GM12878 (cell line): ENCODE measurements around the gene KRT12. TPM values are rescaled to one million over a fixed set of nuclear protein-coding genes. Genes with fewer than 3 reads are reported as not detected.

ENCODE experiments used
- ATAC-seq: fragments of 200-7000 bp; cut with Tn5 transposase; 3 replicates; pipeline ENCODE4 v1.9.1; 2020; ENCODE audit warnings: mild to moderate bottlenecking, moderate library complexity
- BruUV-seq: library from RNA; stranded (reverse); fragments of 400-500 nt; replicated peaks from 2 replicates; lab custom pipeline; 2021; lab: Mats Ljungman, UMichigan
- CTCF ChIA-PET: fragments of 300-600 bp; sonication (Branson Sonifier 250); formaldehyde crosslinking; extraction: SDS; loops from one replicate; lab custom pipeline; 2021; ENCODE audit warnings: inconsistent platforms; lab: Yijun Ruan, JAX
- POLR2A ChIA-PET: fragments of 350-600 bp; formaldehyde crosslinking; extraction: SDS; loops from one replicate; lab custom pipeline; 2021; ENCODE audit warnings: inconsistent platforms; lab: Charles Lee
- RAD21 ChIA-PET: fragments of 300-600 bp; sonication (Branson Sonifier 250); formaldehyde crosslinking; loops from one replicate; lab custom pipeline; 2023; ENCODE audit warnings: antibody characterized with exemption; ENCODE audit not compliant: unreplicated experiment; lab: Charles Lee
- SMC1A ChIA-PET: fragments of 300-600 bp; sonication (Branson Sonifier 250); formaldehyde crosslinking; loops from one replicate; lab custom pipeline; 2023; ENCODE audit not compliant: unreplicated experiment, uncharacterized antibody; lab: Charles Lee
- DNase-seq: peaks from one replicate; pipeline ENCODE4 v3.0.0-alpha.2; 2011; ENCODE audit warnings: low read depth, low spot score
- FAIRE-seq: peaks from 3 replicates; lab custom pipeline; 2011; peaks lifted over from hg19 to GRCh38; lab: Jason Lieb, UNC
- H2AFZ ChIP-seq: 2 replicates; pipeline ENCODE4 v1.6.0; 2011; ENCODE audit warnings: low read depth, low read length, control low read depth; ENCODE audit not compliant: control insufficient read depth
- H3K27ac ChIP-seq: 2 replicates; pipeline ENCODE4 v1.5.1; 2011; ENCODE audit warnings: control low read depth; ENCODE audit not compliant: control insufficient read depth, insufficient read depth
- H3K27me3 ChIP-seq, 2 experiments: replicated peaks in 1 of 2; 2 replicates each; pipeline versions ENCODE4 v1.6.0 to v1.6.1; 2011; ENCODE audit warnings: low read length in 1 of 2; ENCODE audit not compliant: control insufficient read depth in 2 of 2, insufficient read depth in 2 of 2
- H3K36me3 ChIP-seq, 2 experiments: 2 replicates each; pipeline ENCODE4 v1.5.1; 2011; ENCODE audit warnings: low read length in 1 of 2; ENCODE audit not compliant: control insufficient read depth in 2 of 2, insufficient read depth in 2 of 2
- H3K4me1 ChIP-seq: 2 replicates; pipeline ENCODE4 v1.6.1; 2011; ENCODE audit warnings: mild to moderate bottlenecking, low read length, moderate library complexity, mixed read lengths; ENCODE audit not compliant: control insufficient read depth, insufficient read depth
- H3K4me2 ChIP-seq: 2 replicates; pipeline ENCODE4 v1.6.0; 2011; ENCODE audit warnings: control low read depth; ENCODE audit not compliant: control insufficient read depth, insufficient read depth
- H3K4me3 ChIP-seq: fragments of 200-600 bp; sonication (generic); 2 replicates; pipeline ENCODE4 v1.5.1; 2016
- H3K79me2 ChIP-seq: 2 replicates; pipeline ENCODE4 v1.6.0; 2011; ENCODE audit warnings: low read length; ENCODE audit not compliant: control insufficient read depth, insufficient read depth
- H3K9ac ChIP-seq: 2 replicates; pipeline ENCODE4 v1.8.0; 2011; ENCODE audit warnings: low read length, control low read depth, mixed read lengths; ENCODE audit not compliant: control insufficient read depth, insufficient read depth
- H3K9me3 ChIP-seq: replicated peaks from 3 replicates; pipeline ENCODE4 v1.5.1; 2011; ENCODE audit warnings: mild to moderate bottlenecking, low read length; ENCODE audit not compliant: control insufficient read depth, insufficient read depth
- H4K20me1 ChIP-seq: 2 replicates; pipeline ENCODE4 v1.6.0; 2011; ENCODE audit not compliant: control insufficient read depth, insufficient read depth
- CREM ChIP-seq: IDR thresholded peaks from 2 replicates; pipeline ENCODE4 v1.6.1; 2014; ENCODE audit warnings: antibody characterized with exemption, low read depth
- GABPA ChIP-seq: IDR thresholded peaks from 2 replicates; pipeline ENCODE4 v1.6.1; 2014; ENCODE audit warnings: antibody characterized with exemption, low read depth, mild to moderate bottlenecking, inconsistent platforms
- JUNB ChIP-seq: IDR thresholded peaks from 2 replicates; pipeline ENCODE4 v1.6.1; 2016; ENCODE audit warnings: antibody characterized with exemption, mild to moderate bottlenecking
- MTA3 ChIP-seq: IDR thresholded peaks from 2 replicates; pipeline ENCODE4 v1.6.1; 2012; ENCODE audit warnings: low read length, inconsistent platforms, borderline replicate concordance
- POU2F2 ChIP-seq: IDR thresholded peaks from 3 replicates; pipeline ENCODE4 v1.6.1; 2011; ENCODE audit warnings: low read depth, mild to moderate bottlenecking, low read length, borderline replicate concordance
- RFX5 ChIP-seq: IDR thresholded peaks from 2 replicates; pipeline ENCODE4 v1.6.1; 2011; ENCODE audit warnings: low read depth, low read length, improper control_type of control experiment
- SIX5 ChIP-seq: IDR thresholded peaks from 2 replicates; pipeline ENCODE4 v1.6.1; 2011; ENCODE audit warnings: mild to moderate bottlenecking, low read depth, low read length, moderate library complexity; ENCODE audit not compliant: severe bottlenecking
- SUPT20H ChIP-seq: IDR thresholded peaks from 2 replicates; pipeline ENCODE4 v1.6.1; 2011; ENCODE audit warnings: low read depth, mild to moderate bottlenecking, low read length, moderate library complexity, borderline replicate concordance; ENCODE audit not compliant: control insufficient read depth
- WGBS: methylation state at CpG from one replicate; pipeline ENCODE4 v1.1.6; 2016; ENCODE audit warnings: low lambda C conversion rate; ENCODE audit not compliant: insufficient replicate concordance, insufficient coverage; ENCODE audit errors: missing lambda C conversion rate; 5-methylcytosine and 5-hydroxymethylcytosine counted together
- in situ Hi-C: fragments of 300-500 bp; cut with MboI; formaldehyde crosslinking; loops from 9 replicates; pipeline ENCODE4 v1.14.3; 2018; ENCODE audit warnings: mixed read lengths
- intact Hi-C: fragments of 100-400 bp; cut with micrococcal nuclease; formaldehyde crosslinking; loops from one replicate; pipeline ENCODE4 v1.14.2; 2022; ENCODE audit not compliant: unreplicated experiment
- polyA plus RNA-seq, 11 experiments: library from polyadenylated mRNA; depleted of rRNA in 4 of 11; unstranded in 6 of 11; stranded (reverse) in 5 of 11; fragments of >200 nt; fragmentation: Nextera tagmentation in 4 of 11; fragmentation: Illumina TruSeq in 1 of 11; extraction: Ambion mirVana in 4 of 11; extraction: Trizol in 1 of 11; gene quantifications; 1 replicate in 1 of 11; 2 replicates in 10 of 11; pipeline versions ENCODE4 v1.2.1 to v1.2.3, GENCODE V29; 2011 to 2016; ENCODE audit warnings: inconsistent platforms in 2 of 11, missing spikeins in 2 of 11, low read depth in 1 of 11
- total RNA-seq, 4 experiments: library from RNA; depleted of rRNA in 3 of 4; stranded (reverse); fragments of >200 nt in 3 of 4; fragmentation: Illumina TruSeq in 1 of 4; extraction: Trizol in 1 of 4; gene quantifications; 2 replicates each; pipeline versions ENCODE4 v1.2.1 to v1.2.3, GENCODE V29; 2013 to 2021
- TF ChIP-seq, protein P1 (sequence below): fragments of 450-650 bp; IDR thresholded peaks from 2 replicates; pipeline ENCODE4 v1.6.1; 2016; ENCODE audit warnings: mild to moderate bottlenecking

KRT12 gene
- total and polyA plus RNA-seq, 10 of the 15 experiments (the other 5 are each of a cell fraction or from before 2014, with no cell fraction given): not detected

DNA sequence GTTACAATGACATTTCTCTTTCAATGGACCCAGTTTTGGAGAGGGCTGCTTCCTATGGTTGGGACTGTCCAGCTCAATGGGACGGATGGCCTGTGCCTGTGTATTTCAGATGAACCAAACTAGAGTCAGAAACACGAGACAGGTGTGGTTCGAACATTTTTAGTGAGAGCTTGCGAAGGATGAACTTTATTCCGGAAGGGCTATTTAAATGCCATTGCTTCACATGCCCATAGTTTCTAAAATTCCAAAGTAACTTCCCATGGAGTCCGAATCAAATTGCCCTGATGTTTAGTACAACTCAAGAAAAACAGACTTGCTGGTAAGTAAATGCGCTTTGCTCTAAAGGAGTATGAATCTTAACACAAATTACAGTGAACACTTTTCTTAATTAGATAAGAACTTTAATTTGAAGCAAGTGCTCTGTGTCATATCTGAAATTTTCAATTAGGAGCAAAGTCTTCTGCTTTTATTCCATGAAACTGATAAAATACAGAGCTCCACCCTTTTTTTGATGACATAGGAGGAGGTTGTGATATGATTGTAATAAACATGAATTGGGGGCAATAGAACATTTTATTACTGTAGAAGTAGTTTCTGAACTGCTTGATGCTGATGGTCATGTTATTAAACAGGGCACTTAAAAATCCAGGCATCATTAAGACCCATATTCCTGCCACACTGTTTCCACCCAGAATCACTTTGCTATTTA is 16.8 kb upstream of the KRT12 start:
- no peak for ATAC-seq
- in situ Hi-C loops (no loop called here), intact Hi-C loops (no loop called here)
- ChIA-PET SMC1A (no interaction called here), RAD21 (no interaction called here), CTCF (interaction anchor here (0.6 kb wide), 1 partner anchor 645 kb away, joined by 3 read pairs; no protein-coding TSS in a partner anchor), POLR2A (no interaction called here)
- no peak overlapping the region for H3K9ac ChIP-seq
- H3K4me3 ChIP-seq: no peak overlapping the region
- H2AFZ ChIP-seq: no peak overlapping the region
- H3K36me3 ChIP-seq: no peaks in the 10 kb centered on the region
- H3K9me3 ChIP-seq: no peaks in the 10 kb centered on the region
- H3K4me2 ChIP-seq: no peak overlapping the region
- H3K27me3 ChIP-seq: peaks cover 0 to 2% of the 10 kb centered on the region in 2 experiments; a peak in 1 of 4 replicates
- no peak for FAIRE-seq
- no peaks in the 10 kb centered on the region for H3K4me1 ChIP-seq
- BruUV-seq: no TSS peak
- DNase-seq: no peak
- no peaks in the 10 kb centered on the region for H3K79me2 ChIP-seq
- WGBS: 47% methylated on average over 7 of the region's 7 CpGs
- H4K20me1 ChIP-seq: no peaks in the 10 kb centered on the region; the same call in 1 of the 2 replicates
- no peak overlapping the region for H3K27ac ChIP-seq
- TF ChIP-seq POU2F2 (no peak), JUNB (no peak), CREM (no peak), GABPA (no peak), MTA3 (no peak), SUPT20H (no peak), SIX5 (no peak), RFX5 (no peak)
- TF ChIP-seq, protein P1, sequence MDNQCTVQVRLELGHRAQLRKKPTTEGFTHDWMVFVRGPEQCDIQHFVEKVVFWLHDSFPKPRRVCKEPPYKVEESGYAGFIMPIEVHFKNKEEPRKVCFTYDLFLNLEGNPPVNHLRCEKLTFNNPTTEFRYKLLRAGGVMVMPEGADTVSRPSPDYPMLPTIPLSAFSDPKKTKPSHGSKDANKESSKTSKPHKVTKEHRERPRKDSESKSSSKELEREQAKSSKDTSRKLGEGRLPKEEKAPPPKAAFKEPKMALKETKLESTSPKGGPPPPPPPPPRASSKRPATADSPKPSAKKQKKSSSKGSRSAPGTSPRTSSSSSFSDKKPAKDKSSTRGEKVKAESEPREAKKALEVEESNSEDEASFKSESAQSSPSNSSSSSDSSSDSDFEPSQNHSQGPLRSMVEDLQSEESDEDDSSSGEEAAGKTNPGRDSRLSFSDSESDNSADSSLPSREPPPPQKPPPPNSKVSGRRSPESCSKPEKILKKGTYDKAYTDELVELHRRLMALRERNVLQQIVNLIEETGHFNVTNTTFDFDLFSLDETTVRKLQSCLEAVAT: no peak
